Activated B cell treated with CpG ODN at 0.5 μM for 24 hours (primary cell): ENCODE measurements around the gene RABL6. TPM values are rescaled to one million over a fixed set of nuclear protein-coding genes. Genes with fewer than 3 reads are reported as not detected.
"Not testable (repeated sequence)": the region's sequence is repeated elsewhere in the genome, so short reads cannot be mapped to it uniquely, and the experiment has no call there.

Source experiments
- ATAC-seq: fragments of 200-7000 bp; cut with Tn5 transposase; one replicate; pipeline ENCODE4 v1.10.0; 2021; ENCODE audit warnings: low read depth, mild to moderate bottlenecking, moderate library complexity
- CTCF ChIA-PET: fragments of 350-600 bp; sonication (Branson Sonifier 250); formaldehyde crosslinking; loops from one replicate; lab custom pipeline; 2021; ENCODE audit warnings: antibody characterized with exemption; lab: Charles Lee
- POLR2A ChIA-PET: fragments of 350-600 bp; sonication (Branson Sonifier 250); formaldehyde crosslinking; loops from one replicate; lab custom pipeline; 2021; ENCODE audit warnings: antibody characterized with exemption; lab: Charles Lee
- DNase-seq: peaks from one replicate; pipeline ENCODE4 v3.0.0; 2022
- H3K27ac Mint-ChIP-seq: one replicate; pipeline ENCODE4 v1.8.0; 2020; ENCODE audit warnings: mixed read lengths
- H3K27me3 Mint-ChIP-seq: one replicate; pipeline ENCODE4 v1.8.0; 2021; ENCODE audit warnings: mixed read lengths
- H3K36me3 Mint-ChIP-seq: one replicate; pipeline ENCODE4 v1.8.0; 2021; ENCODE audit warnings: low read depth, mixed read lengths
- H3K4me1 Mint-ChIP-seq: one replicate; pipeline ENCODE4 v1.8.0; 2021; ENCODE audit warnings: mixed read lengths
- H3K4me3 Mint-ChIP-seq: one replicate; pipeline ENCODE4 v1.8.0; 2020; ENCODE audit warnings: mild to moderate bottlenecking, mixed read lengths
- H3K9me3 Mint-ChIP-seq: one replicate; pipeline ENCODE4 v1.8.0; 2020; ENCODE audit warnings: mixed read lengths
- intact Hi-C: fragments of 100-400 bp; cut with micrococcal nuclease; formaldehyde crosslinking; loops from one replicate; pipeline ENCODE4 v1.15.1; 2024
- total RNA-seq: library from RNA; stranded (reverse); gene quantifications from 2 replicates; pipeline ENCODE4 v1.2.3, GENCODE V29; 2022
- TF ChIP-seq, protein P1 (sequence below): fragments of 200-600 bp; IDR thresholded peaks from one replicate; pipeline ENCODE4 v1.8.0; 2022; ENCODE audit warnings: antibody characterized with exemption, mild to moderate bottlenecking

RABL6 gene, protein sequence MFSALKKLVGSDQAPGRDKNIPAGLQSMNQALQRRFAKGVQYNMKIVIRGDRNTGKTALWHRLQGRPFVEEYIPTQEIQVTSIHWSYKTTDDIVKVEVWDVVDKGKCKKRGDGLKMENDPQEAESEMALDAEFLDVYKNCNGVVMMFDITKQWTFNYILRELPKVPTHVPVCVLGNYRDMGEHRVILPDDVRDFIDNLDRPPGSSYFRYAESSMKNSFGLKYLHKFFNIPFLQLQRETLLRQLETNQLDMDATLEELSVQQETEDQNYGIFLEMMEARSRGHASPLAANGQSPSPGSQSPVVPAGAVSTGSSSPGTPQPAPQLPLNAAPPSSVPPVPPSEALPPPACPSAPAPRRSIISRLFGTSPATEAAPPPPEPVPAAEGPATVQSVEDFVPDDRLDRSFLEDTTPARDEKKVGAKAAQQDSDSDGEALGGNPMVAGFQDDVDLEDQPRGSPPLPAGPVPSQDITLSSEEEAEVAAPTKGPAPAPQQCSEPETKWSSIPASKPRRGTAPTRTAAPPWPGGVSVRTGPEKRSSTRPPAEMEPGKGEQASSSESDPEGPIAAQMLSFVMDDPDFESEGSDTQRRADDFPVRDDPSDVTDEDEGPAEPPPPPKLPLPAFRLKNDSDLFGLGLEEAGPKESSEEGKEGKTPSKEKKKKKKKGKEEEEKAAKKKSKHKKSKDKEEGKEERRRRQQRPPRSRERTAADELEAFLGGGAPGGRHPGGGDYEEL
- 70.1 and 75.0 TPM in 2 replicates for total RNA-seq

DNA sequence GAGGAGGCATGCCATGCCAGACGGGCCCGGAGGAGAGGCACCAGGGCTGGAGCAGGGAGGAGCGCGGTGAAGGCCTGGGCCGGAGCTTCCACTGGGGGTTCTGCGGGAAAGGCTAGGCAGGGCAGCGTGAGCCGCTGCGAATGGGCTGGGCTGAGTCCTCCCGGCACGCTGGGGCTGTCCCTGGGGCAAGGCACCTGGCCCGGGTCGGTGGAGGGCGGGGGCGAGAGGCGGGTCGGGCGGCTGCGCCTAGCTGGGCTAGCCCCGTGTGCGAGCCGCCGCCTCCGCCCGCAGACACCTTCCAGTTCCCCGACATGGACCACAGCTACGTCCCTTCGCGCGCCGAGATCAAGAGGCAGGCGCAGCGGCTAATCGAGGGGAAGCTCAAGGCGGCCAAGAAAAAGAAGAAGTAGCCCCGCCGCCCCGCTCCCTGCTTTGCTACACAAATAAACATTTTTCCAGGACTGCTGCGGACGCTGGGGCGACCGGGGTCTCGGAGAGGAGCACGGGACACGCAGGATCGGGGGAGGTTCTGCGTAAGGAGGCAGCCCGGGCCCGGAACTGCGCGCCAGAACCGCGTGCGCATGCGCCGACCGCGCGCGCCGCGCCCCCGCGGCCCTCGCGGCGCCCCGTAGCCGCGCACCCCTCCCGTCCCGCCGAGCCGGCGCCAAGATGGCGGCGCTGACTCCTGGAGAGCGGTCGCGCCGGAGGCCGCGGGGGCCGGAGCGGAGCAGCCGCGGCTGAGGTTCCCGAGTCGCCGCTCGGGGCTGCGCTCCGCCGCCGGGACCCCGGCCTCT is at the start of gene RABL6:
TSS of gene RABL6 (plus strand) at position 668 of the 794 bp plus-strand sequence. CDS start 249 bp downstream, outside the sequence.
- Mint-ChIP-seq H3K36me3 (peaks cover 22% of the 10 kb centered on the region), H3K27me3 (no peaks in the 10 kb centered on the region), H3K4me3 (peak within 1 kb of the TSS; percentile 88), H3K9me3 (no peaks in the 10 kb centered on the region), H3K4me1 (peaks cover 31% of the 10 kb centered on the region), H3K27ac (peak within 1 kb of the TSS; percentile 87)
- ChIA-PET CTCF (interaction anchor here (4.0 kb wide), 1 partner anchor 35 kb away, joined by 17 read pairs; the partner anchor contains the start of gene AJM1), POLR2A (interaction anchor here (0.6 to 2.0 kb wide), 18 partner anchors 9 to 415 kb away, joined by 3 to 11 read pairs (median 4); partner anchors contain the start of genes AJM1, CCDC183, EDF1 and MAN1B1)
- TF ChIP-seq, protein P1, sequence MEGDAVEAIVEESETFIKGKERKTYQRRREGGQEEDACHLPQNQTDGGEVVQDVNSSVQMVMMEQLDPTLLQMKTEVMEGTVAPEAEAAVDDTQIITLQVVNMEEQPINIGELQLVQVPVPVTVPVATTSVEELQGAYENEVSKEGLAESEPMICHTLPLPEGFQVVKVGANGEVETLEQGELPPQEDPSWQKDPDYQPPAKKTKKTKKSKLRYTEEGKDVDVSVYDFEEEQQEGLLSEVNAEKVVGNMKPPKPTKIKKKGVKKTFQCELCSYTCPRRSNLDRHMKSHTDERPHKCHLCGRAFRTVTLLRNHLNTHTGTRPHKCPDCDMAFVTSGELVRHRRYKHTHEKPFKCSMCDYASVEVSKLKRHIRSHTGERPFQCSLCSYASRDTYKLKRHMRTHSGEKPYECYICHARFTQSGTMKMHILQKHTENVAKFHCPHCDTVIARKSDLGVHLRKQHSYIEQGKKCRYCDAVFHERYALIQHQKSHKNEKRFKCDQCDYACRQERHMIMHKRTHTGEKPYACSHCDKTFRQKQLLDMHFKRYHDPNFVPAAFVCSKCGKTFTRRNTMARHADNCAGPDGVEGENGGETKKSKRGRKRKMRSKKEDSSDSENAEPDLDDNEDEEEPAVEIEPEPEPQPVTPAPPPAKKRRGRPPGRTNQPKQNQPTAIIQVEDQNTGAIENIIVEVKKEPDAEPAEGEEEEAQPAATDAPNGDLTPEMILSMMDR, result no peak
- DNase-seq (peak; percentile 86), ATAC-seq (peak; percentile 87)
- intact Hi-C loops, result loop anchor here (1.0 to 5.0 kb wide), 5 partner anchors 16 to 185 kb away; partner anchors contain the start of genes AJM1, PAXX, PHPT1 and TMEM141

DNA sequence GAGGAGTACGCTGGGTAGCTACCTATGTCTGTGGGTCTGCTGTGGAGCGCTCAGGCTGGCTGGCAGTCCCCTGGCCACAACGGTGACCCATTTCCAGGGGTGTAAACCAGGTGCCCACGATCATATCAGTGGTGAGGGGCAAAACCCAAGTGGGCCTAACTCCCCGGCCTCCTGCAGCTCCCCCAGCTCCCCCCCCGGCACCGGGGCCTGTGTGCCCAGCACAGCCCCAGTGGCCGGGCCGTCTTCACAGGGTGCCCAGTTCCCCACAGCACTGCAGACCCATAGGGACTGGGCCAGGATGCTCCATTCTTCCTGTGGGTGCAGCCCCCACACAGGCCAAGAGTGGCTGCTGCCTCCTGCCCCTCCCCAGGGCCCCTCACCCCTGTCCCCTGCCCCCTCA is 48.7 kb upstream of the RABL6 start:
- POLR2A ChIA-PET, result interaction anchor here (2.1 to 9.1 kb wide), 3 partner anchors 10 to 31 kb away, joined by 36 to 132 read pairs (median 37); partner anchors contain the start of genes LCN10 and LCN6
- H3K27me3 Mint-ChIP-seq, result no peaks in the 10 kb centered on the region
- TF ChIP-seq, protein P1, result no peak
- intact Hi-C loops, result no loop called here
- H3K27ac Mint-ChIP-seq, result peak overlapping the region; percentile 83
- no peak overlapping the region for H3K4me3 Mint-ChIP-seq
- ATAC-seq (no peak), DNase-seq (no peak)
- H3K4me1 Mint-ChIP-seq, result peaks cover 67% of the 10 kb centered on the region
- H3K9me3 Mint-ChIP-seq, result peaks cover 2% of the 10 kb centered on the region
- peaks cover 4% of the 10 kb centered on the region for H3K36me3 Mint-ChIP-seq
- CTCF ChIA-PET, result interaction anchor here (1.5 to 3.0 kb wide), 2 partner anchors 10 to 31 kb away, joined by 5 to 22 read pairs; no protein-coding TSS in a partner anchor

DNA sequence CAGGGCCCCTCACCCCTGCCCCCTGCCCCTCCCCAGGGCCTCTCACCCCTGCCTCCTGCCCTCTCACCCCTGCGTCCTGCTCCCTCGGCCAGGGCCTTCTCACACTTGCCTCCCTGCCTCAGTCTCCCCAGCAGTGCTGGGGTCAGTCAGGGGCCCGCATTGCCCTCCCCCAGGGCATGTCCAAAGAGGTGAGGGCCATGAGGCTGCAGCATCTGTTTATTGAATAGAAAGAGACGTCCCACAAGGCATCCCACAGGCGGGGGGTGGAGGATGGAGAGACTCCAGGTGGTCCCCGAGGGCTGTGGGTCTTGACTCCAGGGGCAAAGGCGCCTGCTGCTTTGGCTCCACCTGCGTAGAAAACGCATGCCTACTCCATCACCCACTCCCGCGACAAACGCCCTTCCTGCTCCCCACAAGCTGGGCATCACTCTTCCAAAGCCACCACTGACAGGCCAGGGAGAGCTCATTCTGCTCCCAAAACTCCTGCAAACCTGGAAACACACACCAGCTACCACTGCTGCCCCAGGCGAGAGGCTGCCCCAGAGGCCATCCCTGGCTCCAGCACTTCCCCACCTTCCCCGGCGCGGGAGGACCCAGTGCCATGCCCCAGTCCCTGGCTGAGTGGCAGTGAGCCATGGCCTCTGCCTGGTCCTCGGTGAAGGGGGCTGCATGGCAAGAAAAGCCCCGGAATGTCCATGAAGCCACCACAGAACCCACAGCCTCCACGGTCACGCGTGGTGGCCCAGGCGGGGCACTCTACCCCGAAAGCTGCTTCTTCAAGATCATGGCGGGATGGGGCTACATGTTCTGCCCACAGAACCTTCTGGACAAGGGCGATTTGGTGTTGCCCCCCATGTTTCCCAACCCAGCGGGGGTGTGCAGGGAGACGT is 48.1 kb upstream of the RABL6 start:
- TF ChIP-seq, protein P1, result no peak
- H3K27ac Mint-ChIP-seq, result peak overlapping the region; percentile 50
- CTCF ChIA-PET, result interaction anchor here (1.0 to 3.0 kb wide), 5 partner anchors 10 to 31 kb away, joined by 3 to 22 read pairs (median 3); no protein-coding TSS in a partner anchor
- H3K9me3 Mint-ChIP-seq, result peaks cover 2% of the 10 kb centered on the region
- H3K4me3 Mint-ChIP-seq, result no peak overlapping the region
- H3K36me3 Mint-ChIP-seq, result peaks cover 4% of the 10 kb centered on the region
- DNase-seq, result no peak
- no peak for ATAC-seq
- no peaks in the 10 kb centered on the region for H3K27me3 Mint-ChIP-seq
- H3K4me1 Mint-ChIP-seq, result peaks cover 64% of the 10 kb centered on the region
- POLR2A ChIA-PET, result interaction anchor here (0.6 to 9.1 kb wide), 3 partner anchors 11 to 48 kb away, joined by 3 to 132 read pairs (median 37); partner anchors contain the start of genes LCN6 and RABL6
- intact Hi-C loops, result no loop called here

DNA sequence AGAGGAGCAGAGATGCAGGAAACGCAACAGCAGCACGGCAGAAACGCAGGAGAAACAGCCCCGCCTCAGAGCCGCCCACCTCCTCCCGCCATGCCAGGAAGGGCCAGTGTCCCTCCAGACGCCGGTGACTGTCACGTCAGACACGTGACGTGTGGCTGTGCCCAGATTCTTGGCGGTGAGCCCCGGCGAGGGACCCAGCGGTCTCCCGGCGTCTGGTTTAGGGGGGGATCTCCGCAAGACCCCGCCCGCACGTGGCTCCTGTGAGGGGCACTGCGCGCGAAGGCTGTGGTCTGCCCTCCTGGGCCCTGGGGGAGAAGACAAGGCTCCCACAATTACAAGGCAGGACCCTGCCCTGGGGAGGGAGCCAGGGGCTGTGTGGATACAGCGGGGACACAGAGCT is 47.3 kb upstream of the RABL6 start:
- H3K4me1 Mint-ChIP-seq, result peaks cover 63% of the 10 kb centered on the region
- ChIA-PET POLR2A (interaction anchor here (0.6 to 9.1 kb wide), 2 partner anchors 32 to 47 kb away, joined by 3 to 132 read pairs; partner anchors contain the start of gene RABL6), CTCF (interaction anchor here (1.0 to 1.3 kb wide), 4 partner anchors 11 to 32 kb away, joined by 3 read pairs; no protein-coding TSS in a partner anchor)
- TF ChIP-seq, protein P1, result no peak
- no peak overlapping the region for H3K27ac Mint-ChIP-seq
- ATAC-seq (no peak), DNase-seq (no peak)
- no peaks in the 10 kb centered on the region for H3K27me3 Mint-ChIP-seq
- peaks cover 2% of the 10 kb centered on the region for H3K9me3 Mint-ChIP-seq
- no peak overlapping the region for H3K4me3 Mint-ChIP-seq
- intact Hi-C loops, result no loop called here
- H3K36me3 Mint-ChIP-seq, result peaks cover 3% of the 10 kb centered on the region

DNA sequence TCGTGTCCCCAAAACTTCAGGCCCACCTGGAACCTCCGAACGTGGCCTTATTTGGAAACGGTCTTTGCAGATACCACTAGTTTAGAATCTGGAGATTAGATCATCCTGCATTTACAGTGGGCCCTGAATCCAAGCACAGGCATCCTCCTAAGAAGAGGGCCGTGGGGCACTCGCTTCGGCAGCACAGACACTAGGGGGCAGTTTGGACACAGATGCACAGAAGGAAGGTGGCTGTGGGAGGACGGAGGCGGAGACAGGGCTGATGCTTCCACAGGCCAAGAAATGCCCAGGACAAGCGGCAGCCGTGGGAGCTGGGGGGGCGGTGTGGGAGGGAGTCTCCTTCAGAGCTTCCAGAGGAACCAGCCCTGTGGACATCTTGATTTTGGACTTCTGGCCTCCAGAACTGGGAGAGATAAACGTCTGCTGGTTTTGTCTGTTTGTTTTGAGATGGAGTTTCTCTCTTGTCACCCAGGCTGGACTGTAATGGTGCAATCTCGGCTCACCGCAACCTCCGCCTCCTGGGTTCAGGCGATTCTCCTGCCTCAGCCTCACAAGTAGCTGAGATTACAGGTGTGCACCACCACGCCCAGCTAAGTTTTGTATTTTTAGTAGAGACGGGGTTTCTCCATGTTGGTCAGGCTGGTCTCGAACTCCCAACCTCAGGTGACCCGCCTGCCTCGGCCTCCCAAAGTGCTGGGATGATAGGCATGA is 46.8 kb upstream of the RABL6 start:
- Mint-ChIP-seq H3K27ac (peak overlapping the region; percentile 59), H3K4me3 (peak overlapping the region; percentile 52), H3K4me1 (peaks cover 64% of the 10 kb centered on the region)
- H3K27me3 Mint-ChIP-seq, H3K9me3 Mint-ChIP-seq, intact Hi-C loops, DNase-seq, H3K36me3 Mint-ChIP-seq, ATAC-seq: not testable (repeated sequence)
- ChIA-PET POLR2A (interaction anchor here (0.6 to 9.1 kb wide), 3 partner anchors 33 to 274 kb away, joined by 3 to 132 read pairs (median 4); partner anchors contain the start of gene RABL6), CTCF (interaction anchor here (1.0 to 1.3 kb wide), 4 partner anchors 11 to 33 kb away, joined by 3 read pairs; no protein-coding TSS in a partner anchor)
